Measurements from ENCODE around the gene STAG3.
"Not testable (repeated sequence)": the region's sequence is repeated elsewhere in the genome, so short reads cannot be mapped to it uniquely, and the experiment has no call there.

The STAG3 gene

DNA sequence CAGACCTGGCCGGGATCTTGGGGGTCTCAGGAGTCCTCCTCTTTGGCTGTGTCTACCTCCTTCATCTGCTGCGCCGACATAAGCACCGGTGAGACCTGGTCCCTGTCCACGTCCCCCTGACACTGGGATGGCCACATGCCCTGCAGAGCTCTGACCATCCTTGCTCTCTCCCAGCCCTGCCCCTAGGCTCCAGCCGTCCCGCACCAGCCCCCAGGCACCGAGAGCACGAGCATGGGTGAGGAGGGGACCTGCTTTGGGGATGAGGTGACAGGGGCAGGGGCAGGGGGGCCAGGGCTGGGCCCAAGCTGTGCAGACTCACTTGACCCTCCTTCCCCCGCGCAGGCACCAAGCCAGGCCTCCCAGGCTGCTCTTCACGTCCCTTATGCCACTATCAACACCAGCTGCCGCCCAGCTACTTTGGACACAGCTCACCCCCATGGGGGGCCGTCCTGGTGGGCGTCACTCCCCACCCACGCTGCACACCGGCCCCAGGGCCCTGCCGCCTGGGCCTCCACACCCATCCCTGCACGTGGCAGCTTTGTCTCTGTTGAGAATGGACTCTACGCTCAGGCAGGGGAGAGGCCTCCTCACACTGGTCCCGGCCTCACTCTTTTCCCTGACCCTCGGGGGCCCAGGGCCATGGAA, 43.0 kb downstream of the STAG3 start:
- DNase-seq (ENCODE audit: insufficient read length, low spot score) (no peak), FAIRE-seq (no peak)

DNA sequence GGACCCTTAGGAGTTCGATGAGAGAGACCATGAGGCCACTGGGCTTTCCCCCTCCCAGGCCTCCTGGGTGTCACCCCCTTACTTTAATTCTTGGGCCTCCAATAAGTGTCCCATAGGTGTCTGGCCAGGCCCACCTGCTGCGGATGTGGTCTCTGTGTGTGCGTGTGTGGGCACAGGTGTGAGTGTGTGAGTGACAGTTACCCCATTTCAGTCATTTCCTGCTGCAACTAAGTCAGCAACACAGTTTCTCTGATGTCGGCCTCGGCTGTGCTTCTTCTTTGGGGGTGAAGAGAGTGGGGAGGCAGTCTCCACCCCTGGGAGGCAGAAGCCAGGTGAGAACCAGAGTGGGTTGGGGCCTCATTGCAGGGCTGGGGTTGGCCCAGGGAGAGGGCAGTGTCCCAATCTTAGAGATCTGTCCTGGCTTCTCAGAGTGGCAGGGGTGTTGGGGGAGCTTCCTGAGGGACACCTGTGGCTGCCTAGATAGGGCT, 43.6 kb downstream of the STAG3 start:
- FAIRE-seq (no peak), DNase-seq (ENCODE audit: insufficient read length, low spot score) (no peak)
- TF ChIP-seq POLR2A (IDR thresholded peaks at IDR 0.05; ENCODE audit: low read depth, low read length) = no peak

More for the DNA sequence above, 43.0 kb downstream of the STAG3 start:
- TF ChIP-seq POLR2A (IDR thresholded peaks at IDR 0.05; ENCODE audit: low read depth, low read length) = no peak

DNA sequence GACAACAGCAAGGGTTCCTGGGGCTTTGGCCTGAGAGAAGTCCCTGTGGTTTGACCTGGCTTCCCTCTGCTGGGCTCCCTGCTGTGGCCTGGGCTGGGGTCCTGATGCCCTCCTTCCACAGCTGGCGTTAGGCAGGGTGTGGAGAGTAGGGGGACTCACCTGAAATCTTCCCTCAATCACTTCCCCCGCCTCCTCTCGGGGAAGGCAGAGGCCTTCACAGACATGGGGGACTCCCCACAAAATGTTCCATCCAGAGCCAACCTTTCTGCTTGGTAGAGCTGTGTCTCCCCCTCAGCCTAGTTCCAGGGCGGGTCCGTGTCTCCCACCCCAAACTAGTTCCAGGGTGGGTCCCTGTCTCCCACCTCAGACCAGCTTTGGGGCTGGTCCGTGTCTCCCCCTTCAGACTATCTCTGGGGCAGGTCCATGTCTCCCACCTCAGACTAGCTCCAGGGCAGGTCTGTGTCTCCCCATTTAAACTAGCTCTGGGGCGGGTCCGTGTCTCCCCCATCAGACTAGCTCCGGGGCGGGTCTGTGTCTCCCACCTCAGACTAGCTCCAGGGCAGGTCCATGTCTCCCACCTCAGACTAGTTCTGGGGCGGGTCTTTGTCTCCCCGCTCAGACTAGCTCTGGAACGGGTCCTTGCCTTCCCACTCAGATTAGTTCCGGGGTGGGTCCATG, 44.2 kb downstream of the STAG3 start:
- no peak for DNase-seq (ENCODE audit: insufficient read length, low spot score)
- TF ChIP-seq POLR2A (IDR thresholded peaks at IDR 0.05; ENCODE audit: low read depth, low read length) = no peak
- FAIRE-seq = no peak

DNA sequence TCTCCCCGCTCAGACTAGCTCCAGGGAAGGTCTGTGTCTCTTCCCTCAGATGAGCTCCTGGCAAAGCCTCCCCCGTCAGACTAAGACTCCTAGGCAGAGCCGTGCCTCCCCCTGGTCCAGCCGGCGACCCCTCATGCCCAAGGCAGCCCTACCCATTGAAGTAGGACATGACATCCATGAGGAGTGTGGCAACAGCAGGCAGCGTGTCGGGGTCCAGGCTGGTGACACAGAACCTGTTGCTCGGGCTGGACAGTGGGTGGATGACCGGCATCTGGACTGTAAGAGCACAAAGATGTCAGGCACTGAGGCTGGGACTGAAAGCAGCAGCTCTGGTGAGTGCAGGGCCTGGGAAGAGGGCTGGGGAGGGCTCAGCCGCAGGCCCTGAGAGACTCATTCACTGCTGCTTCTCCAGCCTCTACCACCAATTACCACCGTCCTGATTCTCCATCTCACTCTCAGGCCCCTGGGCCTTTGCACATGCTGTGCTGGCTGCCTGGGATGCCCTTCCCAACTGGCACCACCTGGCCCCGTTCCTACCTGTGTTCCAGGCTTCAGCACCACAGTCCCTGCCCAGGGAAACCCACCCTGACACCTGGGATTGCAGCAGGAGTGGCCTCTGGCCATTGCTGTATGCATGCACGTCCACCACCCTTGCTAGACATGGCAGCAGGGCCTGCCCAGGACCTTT, 44.9 kb downstream of the STAG3 start:
- TF ChIP-seq POLR2A (IDR thresholded peaks at IDR 0.05; ENCODE audit: low read depth, low read length) = no peak
- FAIRE-seq (no peak), DNase-seq (ENCODE audit: insufficient read length, low spot score) (no peak)

DNA sequence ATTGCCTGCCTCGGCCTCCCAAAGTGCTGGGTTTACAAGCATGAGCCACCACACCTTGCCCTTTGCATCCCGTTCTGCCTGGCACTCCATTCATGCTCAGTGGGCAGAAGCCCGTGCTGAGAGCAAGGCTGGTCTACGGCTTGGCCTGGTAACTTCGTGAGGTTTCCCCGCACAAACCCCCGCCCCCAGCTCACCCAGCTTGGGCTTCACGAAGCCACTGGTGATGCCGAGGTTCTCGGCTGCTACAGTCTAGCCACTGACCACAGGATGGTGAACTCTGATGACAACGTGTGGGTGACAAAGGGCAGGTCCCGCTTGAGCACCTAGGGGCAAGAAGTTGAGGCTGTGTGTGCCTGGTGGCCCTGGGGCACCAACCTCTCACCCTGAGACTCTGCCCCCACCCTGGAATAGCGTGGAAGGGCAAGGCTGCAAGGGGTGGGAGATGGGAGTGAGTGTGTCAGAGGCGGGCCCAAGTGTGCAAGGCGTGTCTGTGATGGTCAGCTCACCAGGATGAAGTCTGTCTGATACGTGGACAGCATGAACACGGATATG, 45.7 kb downstream of the STAG3 start:
- FAIRE-seq; DNase-seq (ENCODE audit: insufficient read length, low spot score): not testable (repeated sequence)

DNA sequence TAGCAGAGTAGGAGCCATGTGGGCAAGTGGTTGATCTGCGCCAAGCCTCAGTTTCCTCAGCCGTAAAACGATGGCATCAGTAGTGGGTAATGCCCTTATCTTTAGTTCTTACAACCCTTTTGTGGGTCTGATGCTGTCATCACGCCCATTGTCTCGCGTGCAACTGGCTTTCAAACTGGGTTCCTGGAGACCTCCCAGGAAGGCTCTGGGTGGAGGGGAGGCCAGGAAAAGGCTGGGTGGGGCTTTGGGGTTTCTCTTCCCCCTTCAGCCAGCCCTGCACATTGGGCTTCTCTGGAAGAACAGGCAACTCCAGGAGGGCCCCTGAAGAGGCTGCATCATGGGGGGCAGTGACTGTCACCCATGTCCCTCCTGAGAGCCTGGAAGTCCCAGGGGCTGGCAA, 47.2 kb downstream of the STAG3 start:
- FAIRE-seq; DNase-seq (ENCODE audit: insufficient read length, low spot score): not testable (repeated sequence)

DNA sequence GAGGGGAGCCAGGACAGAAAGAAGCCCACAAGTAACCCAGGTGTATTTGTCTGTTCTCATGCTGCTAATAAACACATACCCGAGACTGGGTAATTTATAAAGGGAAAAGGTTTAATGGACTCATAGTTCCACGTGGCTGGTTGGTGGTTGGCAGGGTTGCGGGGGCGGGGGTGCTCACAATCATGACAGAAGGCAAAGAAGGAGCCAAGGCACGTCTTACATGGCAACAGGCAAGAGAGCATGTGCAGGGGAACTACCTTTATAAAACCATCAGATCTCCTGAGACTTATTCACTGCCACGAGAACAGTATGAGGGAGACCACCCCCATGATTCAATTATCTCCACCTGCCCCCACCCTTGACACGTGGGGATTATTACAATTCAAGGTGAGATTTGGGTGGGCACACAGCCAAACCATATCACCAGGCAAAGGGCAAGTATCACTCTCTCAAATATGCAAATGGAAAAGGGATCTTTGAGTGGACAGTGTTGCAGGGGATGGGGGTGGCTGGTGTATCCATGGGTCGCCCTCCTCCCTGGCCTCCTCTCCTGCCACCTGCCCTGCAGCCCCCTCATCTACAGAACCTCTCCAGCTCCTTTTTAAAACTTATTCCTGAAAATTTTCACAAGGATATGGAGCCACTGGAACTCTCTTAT, 57.1 kb downstream of the STAG3 start:
- FAIRE-seq; DNase-seq (ENCODE audit: insufficient read length, low spot score): not testable (repeated sequence)

DNA sequence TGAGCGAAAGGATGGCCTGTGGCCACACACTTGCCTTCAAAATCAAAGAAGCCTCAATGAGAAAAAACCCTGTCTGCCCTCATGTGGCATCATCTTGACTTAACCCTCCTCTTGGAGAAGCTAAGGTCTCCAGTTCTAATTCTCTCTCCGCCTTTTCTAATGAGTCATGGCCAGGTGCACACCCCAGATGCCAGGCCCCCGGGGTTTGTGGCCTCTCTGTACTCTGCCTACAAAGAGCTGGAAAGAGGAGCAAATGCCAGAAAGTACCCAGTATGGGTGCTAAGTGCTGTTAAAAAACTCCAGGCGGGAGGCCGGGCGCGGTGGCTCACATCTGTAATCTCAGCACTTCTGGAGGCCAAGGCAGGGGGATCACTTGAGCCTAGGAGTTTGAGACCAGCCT, 62.3 kb downstream of the STAG3 start:
- DNase-seq (ENCODE audit: insufficient read length, low spot score); FAIRE-seq: not testable (repeated sequence)

DNA sequence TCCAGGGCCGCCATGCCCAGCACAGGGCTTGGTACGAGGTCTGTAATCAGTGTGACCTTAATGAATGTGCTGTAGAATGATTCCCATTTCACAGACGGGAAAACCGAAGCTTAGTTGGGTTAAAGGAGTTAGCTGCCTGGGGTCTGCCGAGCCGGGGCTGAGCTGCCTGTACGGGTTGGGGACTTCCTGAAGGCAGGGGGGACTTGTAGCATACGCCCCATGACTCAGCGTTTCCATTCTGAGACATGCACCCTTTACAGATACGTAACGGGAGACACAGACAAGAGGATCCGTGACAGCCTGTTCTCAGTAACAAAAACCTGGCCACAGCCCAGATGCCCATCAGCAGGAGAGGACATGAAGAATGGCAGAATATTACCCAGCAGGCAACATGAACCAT, 65.7 kb downstream of the STAG3 start:
- not testable (repeated sequence) for FAIRE-seq; DNase-seq (ENCODE audit: insufficient read length, low spot score)

DNA sequence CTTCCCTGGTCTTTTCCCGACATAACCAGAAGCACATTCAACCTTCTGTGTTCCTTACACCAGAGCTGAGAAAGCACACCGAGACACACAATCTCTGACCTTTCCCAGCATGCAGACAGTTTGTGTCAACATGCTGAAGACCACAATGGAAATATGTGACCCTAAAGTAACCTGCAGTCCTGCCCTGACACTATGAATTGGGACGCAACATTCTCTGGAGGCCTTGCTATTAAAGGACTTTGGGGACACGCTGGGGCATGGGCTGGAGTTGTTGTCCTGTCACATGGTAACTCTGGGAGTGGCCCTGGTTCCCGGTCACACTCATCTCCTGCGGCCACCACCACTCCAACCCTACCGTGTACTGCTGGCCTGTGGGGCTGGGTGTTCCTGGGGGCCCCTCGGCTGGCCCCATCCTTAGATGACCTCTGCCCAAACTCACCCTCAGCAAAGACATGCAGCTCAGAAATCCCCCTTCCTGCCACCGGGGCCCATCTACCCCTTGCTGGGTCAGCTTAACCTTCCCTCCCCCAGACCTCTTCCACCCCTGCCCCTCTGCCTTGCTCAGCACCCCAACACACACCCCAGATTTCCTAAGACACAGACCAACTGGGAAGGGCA, 67.4 kb downstream of the STAG3 start:
- not testable (repeated sequence) for DNase-seq (ENCODE audit: insufficient read length, low spot score); FAIRE-seq

DNA sequence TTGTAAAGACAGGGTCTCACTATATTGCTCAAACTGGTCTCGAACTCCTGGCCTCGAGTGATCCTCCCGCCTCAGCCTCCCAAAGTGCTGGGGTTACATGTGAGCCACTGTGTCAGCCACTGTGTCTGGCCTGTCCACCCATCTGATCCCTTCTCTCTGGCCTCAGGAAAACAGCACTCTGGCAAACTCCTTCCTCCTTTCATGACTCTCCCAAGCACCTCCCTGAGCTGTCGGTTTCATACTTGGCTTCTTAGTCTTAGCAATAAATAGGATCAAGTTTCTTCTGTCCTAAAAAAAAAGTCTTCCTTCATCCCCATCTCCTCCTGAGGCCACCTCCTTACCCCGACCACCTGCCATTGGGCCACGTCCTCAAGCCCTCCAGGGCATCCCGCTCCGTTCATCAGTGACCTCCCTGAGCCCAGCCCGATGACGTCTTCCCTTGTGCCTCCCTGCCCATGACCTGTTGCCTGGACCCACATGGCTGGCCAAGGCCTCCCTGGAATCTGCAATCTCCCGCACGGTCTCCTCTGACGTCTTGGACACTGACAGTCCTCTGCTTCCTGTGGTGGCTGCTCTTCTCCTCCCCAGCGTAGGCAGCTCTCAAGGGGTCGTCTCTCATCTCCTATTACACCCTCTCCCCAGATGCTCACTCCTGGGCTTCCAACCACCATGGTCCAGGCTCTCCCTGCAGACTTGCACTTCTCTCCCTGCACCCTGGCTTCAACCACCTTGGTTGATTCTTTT, 68.6 kb downstream of the STAG3 start:
- not testable (repeated sequence) for FAIRE-seq; DNase-seq (ENCODE audit: insufficient read length, low spot score)

DNA sequence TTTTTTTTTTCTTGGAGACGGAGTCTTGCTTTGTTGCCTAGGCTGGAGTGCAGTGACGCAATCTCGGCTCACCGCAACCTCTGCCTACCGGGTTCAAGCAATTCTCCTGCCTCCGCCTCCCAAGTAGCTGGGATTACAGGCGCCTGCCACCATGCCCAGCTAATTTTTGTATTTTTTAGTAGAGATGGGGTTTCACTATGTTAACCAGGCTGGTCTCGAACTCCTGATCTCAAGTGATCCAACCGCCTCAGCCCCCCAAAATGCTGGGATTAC, 69.1 kb downstream of the STAG3 start:
- FAIRE-seq; DNase-seq (ENCODE audit: insufficient read length, low spot score): not testable (repeated sequence)

DNA sequence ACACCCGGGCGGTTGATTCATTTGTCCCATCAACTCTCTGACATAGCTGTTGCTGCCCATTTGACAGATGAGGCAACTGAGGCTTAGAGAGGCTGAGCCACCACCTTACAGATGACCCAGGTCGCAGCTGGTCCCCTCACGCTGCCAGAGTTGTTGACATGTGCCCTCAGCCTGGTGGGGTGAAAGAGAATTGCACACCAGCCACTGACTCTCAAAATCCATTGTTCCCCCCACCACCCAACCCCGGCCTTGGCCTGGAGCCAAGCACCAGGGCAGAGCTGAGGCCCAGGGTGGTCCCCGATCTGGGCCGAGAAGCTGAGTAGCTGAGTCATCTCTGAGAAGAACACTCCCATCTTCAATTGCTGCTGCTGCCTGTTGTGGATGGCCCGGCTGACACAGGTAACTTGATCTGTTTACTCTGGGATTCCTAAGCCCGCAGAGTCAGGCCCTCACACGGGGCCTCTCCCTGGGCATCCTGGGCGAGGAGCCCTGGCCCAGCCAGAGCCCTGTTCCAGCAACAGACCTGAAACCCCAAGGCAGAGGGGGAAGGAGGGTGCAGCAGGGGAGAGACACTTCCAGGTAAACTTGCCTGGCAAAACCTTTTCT, 69.5 kb downstream of the STAG3 start:
- DNase-seq (ENCODE audit: insufficient read length, low spot score) = peak; percentile 86
- FAIRE-seq = no peak
- no peak for TF ChIP-seq POLR2A (IDR thresholded peaks at IDR 0.05; ENCODE audit: low read depth, low read length)
